ENCODE results near the gene DMRT1.

DMRT1 gene

DNA sequence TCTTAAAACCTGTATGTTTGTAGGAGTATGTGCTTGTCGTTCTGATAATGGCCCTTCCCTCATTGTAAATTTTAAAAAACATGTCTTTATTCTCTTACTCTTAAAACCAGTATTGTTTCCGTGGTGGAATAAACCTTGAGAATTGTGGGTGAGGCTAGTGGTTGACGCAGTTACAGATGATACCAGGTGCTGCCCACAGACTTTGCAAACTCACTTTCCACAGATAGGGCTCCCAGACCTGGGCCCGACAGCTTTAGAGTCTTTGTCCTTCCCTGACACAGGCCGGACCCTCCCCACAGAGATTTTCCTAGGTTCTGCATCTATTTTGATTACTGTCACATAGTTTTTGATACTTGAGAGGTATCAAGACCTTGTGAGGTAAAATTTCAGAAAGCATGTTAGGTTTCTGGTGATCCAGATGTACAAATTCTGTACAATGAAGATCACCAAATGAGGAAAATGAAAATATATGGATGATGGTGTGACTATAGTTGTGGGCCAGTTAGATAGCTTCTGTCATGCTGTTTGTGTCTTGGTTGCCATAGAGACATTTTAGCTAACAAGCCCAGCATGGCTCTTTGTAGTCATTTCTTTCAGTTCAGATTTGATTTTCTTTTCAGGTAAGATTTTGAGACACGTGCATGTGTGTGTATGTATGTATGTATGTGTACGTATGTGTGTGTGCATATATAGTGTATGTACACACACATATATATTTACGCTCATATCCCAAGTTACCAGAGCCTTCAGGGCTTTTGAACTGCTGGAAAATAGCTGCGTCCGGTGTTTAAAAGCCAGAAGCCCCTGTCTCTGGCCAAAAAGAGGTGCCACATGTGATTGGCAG, 33.8 kb downstream of the DMRT1 start:
- TF ChIP-seq, protein P1, sequence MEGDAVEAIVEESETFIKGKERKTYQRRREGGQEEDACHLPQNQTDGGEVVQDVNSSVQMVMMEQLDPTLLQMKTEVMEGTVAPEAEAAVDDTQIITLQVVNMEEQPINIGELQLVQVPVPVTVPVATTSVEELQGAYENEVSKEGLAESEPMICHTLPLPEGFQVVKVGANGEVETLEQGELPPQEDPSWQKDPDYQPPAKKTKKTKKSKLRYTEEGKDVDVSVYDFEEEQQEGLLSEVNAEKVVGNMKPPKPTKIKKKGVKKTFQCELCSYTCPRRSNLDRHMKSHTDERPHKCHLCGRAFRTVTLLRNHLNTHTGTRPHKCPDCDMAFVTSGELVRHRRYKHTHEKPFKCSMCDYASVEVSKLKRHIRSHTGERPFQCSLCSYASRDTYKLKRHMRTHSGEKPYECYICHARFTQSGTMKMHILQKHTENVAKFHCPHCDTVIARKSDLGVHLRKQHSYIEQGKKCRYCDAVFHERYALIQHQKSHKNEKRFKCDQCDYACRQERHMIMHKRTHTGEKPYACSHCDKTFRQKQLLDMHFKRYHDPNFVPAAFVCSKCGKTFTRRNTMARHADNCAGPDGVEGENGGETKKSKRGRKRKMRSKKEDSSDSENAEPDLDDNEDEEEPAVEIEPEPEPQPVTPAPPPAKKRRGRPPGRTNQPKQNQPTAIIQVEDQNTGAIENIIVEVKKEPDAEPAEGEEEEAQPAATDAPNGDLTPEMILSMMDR (IDR thresholded peaks at IDR 0.05), result no peak
- Histone ChIP-seq H3K4me3 (ENCODE audit: low read depth in 1 of 2, low read length in 1 of 2) (no peak overlapping the region), H3K4me1 (ENCODE audit: control insufficient read depth in 1 of 2, insufficient read depth in 1 of 2, low read depth in 1 of 2, low read length in 1 of 2) (no peaks in the 10 kb centered on the region), H3K27ac (no peak overlapping the region), H3K27me3 (peaks cover 49% of the 10 kb centered on the region), H3K9me3 (no peaks in the 10 kb centered on the region), H3K36me3 (no peaks in the 10 kb centered on the region)

DNA sequence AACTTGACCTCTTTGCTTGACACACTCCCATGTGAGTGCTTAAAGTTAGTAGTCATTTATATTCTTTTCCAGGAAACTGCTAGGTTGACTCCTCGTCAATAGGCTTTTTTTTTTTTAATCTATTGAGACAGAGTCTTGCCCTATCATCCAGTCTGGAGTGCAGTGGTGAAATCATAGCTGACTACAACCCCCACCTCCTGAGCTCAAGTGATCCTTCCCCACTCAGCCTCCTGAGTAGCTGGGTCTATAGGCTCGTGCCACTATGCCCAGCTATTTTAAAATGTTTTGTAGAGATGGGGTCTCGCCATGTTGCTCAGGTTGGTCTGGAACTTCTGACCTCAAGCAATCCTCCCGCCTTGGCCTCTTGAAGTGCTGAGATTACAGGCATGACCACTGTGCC, 34.9 kb downstream of the DMRT1 start:
- H3K27me3 ChIP-seq, result peaks cover 56% of the 10 kb centered on the region
- H3K4me1 ChIP-seq (ENCODE audit: control insufficient read depth in 1 of 2, insufficient read depth in 1 of 2, low read depth in 1 of 2, low read length in 1 of 2), result no peaks in the 10 kb centered on the region
- TF ChIP-seq, protein P1 (IDR thresholded peaks at IDR 0.05), result no peak
- H3K9me3 ChIP-seq, result no peaks in the 10 kb centered on the region
- no peaks in the 10 kb centered on the region for H3K36me3 ChIP-seq
- no peak overlapping the region for H3K4me3 ChIP-seq (ENCODE audit: low read depth in 1 of 2, low read length in 1 of 2)
- H3K27ac ChIP-seq, result no peak overlapping the region

DNA sequence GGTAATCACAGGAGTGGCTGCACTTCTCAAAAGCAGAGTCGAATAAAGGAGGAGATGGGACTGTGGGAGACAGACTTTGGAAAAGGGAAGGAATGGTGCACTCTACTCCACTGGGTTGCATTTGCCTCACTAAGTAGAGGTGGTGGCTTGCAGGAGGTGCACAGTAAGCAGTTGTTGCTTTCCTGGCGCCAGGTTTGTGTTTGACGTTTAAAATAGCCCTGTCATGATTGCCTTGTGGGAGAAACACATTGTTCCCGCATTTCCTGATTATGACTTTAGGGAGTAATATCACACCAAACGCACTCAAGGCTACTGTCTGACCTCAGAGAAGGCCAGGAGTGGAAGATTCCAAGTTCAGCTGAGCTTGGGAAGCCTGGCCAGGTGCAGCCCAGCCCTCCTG, 36.7 kb downstream of the DMRT1 start:
- Histone ChIP-seq H3K4me3 (ENCODE audit: low read depth in 1 of 2, low read length in 1 of 2) (no peak overlapping the region), H3K36me3 (no peaks in the 10 kb centered on the region), H3K27ac (no peak overlapping the region), H3K9me3 (no peaks in the 10 kb centered on the region), H3K27me3 (peaks cover 62% of the 10 kb centered on the region), H3K4me1 (ENCODE audit: control insufficient read depth in 1 of 2, insufficient read depth in 1 of 2, low read depth in 1 of 2, low read length in 1 of 2) (no peaks in the 10 kb centered on the region)
- TF ChIP-seq, protein P1 (IDR thresholded peaks at IDR 0.05), result no peak

DNA sequence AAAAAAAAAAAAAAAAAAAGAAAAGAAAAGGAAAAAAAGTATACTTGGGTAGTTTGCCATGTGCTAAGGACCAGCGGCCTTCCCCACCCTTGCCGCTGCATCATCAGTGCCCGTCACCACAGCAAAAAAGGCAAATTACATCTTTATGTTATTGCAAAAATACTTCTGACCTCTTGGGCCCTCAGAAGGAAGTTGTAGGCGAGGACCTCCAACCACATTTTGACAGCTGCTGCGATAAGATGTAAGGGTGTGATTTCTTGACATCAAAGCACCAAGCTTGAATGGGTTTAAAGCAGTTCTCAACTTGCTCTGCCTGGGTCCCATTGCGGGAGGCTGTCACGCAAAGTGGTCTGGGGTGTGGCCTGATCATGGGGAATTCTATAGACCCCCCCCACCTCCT, 39.2 kb downstream of the DMRT1 start:
- TF ChIP-seq, protein P1 (IDR thresholded peaks at IDR 0.05), result no peak
- H3K4me3 ChIP-seq (ENCODE audit: low read depth in 1 of 2, low read length in 1 of 2), result no peak overlapping the region
- H3K4me1 ChIP-seq (ENCODE audit: control insufficient read depth in 1 of 2, insufficient read depth in 1 of 2, low read depth in 1 of 2, low read length in 1 of 2), result no peaks in the 10 kb centered on the region
- no peaks in the 10 kb centered on the region for H3K36me3 ChIP-seq
- H3K9me3 ChIP-seq, result no peaks in the 10 kb centered on the region
- H3K27me3 ChIP-seq, result peaks cover 84% of the 10 kb centered on the region
- no peak overlapping the region for H3K27ac ChIP-seq

DNA sequence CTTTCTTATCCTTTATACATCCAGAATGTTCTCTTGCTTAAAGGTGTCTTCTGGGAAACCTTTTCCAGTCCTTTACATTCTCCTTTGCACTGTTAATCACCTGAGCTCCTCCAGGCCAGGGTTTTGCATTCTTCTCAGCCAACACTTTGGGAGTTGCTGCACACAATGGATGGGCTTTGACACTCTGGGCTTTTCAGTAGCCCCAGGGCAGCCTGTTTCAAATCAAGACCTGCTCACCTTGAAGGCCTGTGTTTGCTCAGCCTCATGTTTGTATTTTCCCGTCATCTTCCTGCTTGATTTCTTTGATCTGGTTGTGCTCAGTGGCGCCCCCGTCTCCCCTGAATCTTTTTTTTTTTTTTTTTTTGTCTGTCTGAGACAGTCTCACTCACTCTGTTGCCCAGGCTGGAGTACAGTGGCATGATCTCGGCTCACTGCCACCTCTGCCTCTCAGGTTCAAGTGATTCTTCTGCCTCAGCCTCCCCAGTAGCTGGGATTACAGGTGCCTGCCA, 41.0 kb downstream of the DMRT1 start:
- TF ChIP-seq, protein P1 (IDR thresholded peaks at IDR 0.05), result no peak
- Histone ChIP-seq H3K4me3 (ENCODE audit: low read depth in 1 of 2, low read length in 1 of 2) (no peak overlapping the region), H3K9me3 (no peaks in the 10 kb centered on the region), H3K36me3 (no peaks in the 10 kb centered on the region), H3K27me3 (peaks cover 79% of the 10 kb centered on the region), H3K4me1 (ENCODE audit: control insufficient read depth in 1 of 2, insufficient read depth in 1 of 2, low read depth in 1 of 2, low read length in 1 of 2) (no peaks in the 10 kb centered on the region), H3K27ac (no peak overlapping the region)
